DMS114 treated with DMSO at 0.1 percent for 48 hours (cell line): ENCODE results near the gene RBM24.

Source experiments
- DNase-seq: peaks from one replicate; lab custom pipeline; 2025; ENCODE audit not compliant: unreplicated experiment; lab: John Stamatoyannopoulos, UW

RBM24 gene

DNA sequence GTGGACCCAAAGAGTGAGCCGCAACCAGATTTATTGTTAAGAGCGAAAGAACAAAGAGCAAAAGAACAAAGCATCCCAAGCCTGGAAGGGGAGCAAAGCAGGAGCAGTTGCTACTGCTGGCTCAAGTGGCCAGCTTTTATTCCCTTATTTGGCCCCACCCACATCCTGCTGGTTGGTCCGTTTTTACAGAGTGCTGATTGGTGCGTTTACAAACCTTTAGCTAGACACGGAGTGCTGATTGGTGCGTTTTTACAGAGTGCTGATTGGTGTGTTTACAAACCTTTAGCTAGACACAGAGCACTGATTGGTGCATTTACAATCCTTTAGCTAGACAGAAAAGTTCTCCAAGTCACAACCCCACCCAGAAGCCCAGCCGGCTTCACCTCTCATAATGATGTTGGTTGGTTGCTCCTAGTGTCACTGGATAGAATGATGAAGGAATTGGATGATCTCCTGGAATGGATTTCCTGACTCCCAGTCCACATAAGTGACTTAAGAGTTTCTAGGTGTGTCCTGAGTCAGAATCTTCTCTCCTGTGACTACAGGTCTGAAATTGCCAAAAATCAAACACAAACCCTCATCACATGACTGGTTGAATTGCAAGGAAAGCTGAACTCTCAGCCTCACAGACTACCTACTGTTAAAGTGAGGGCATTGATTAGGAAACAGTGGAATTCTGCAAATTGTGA, 60.1 kb downstream of the RBM24 start:
- no peak for DNase-seq

DNA sequence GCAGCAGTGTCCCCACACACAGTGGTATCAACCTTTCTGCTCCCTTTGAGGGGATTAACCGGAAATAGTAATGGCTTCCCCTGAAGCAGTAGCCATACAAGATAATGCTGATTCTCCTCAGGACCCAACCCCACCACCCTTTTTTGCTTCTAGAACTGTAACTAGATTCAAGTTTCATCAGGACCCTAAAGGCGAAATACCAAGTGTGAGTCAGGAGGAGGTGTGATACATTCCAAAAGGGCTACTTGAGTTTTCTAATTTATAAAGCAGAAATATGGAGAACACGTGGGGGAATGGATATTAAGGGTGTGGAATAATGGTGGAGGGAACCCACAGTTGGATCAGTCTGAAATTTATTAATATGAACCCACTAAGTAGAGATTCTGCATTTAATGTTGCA, 60.7 kb downstream of the RBM24 start:
- DNase-seq: no peak

DNA sequence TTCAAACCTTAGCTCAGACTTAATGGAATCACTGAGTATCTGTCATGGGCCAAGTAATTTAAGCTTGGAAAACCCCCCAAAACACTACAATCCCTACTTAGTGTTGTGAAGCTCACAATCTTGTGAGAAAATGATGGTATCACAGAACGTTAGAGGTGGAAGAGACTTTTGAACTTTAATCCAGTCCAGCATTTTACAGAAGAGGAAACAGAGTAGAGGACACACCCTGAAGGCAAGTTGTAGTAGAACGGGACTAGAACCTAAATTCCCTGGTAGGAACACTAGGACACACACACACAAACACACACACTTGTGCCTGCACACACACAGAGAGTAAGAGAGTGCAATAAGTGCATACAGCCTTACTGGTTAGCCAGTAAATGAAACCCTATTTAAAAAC, 62.1 kb downstream of the RBM24 start:
- no peak for DNase-seq
